Measurements from ENCODE around the gene APP.

APP gene

DNA sequence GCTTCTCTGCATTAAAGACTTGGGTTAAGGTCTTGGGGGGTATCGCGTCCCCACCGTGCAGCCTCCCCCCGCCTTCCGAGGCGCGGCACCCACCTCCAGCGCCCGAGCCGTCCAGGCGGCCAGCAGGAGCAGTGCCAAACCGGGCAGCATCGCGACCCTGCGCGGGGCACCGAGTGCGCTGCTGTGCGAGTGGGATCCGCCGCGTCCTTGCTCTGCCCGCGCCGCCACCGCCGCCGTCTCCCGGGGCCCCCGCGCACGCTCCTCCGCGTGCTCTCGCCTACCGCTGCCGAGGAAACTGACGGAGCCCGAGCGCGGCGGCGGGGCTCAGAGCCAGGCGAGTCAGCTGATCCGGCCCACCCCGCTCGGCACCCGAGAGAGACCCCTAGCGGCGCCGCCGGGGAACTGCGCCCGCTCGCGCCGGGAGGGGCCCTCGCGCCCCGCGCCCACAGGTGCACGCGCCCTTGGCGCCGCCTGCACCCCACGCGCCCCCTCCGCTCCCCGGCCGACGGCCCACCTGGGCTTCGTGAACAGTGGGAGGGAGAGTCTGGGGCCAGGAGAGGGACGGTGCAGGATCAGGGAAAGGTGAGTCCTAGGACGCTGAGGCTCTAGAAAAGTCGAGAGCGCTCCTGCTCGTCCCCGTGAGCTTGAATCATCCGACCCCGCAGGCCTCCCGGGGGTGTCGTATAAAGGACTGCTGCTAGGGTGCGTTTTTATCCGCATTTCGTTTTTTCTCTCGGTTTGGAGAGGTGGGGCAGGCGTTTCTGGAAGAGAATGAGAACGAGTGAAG lies at the start of gene APP:
APP (minus strand) TSS at position 300 of the 787 bp plus-strand sequence; CDS start at position 150, 150 bp downstream.
- DNase-seq (ENCODE audit: low spot score) = peak; percentile 96
- in situ Hi-C loops (cut with MboI; ENCODE audit: low sequenced_read_pairs, unreplicated experiment) = loop anchor here (10.0 to 25.0 kb wide), 2 partner anchors 276 to 558 kb away; partner anchors contain the start of gene MRPL39

DNA sequence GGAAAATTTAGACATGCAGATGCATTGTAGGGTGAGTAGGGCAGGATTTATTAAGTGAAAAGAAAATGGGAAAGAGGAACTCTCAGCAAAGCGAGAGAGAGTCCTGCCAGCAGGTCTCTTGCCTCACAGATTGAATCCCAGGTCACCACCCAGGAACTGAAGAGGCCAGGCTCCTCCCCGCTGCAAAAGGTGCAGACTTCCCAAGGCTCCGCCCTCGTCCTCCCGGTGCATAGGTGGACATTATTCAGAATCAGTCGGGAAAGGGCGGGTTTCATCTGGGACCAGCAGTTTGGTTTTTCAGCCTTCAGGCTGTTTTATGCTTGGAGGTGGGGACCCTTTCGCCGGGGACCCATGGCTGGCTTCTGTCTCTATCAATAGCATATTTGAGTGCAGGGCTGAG lies 41.6 kb upstream of the APP start:
- TF ChIP-seq, protein P1, sequence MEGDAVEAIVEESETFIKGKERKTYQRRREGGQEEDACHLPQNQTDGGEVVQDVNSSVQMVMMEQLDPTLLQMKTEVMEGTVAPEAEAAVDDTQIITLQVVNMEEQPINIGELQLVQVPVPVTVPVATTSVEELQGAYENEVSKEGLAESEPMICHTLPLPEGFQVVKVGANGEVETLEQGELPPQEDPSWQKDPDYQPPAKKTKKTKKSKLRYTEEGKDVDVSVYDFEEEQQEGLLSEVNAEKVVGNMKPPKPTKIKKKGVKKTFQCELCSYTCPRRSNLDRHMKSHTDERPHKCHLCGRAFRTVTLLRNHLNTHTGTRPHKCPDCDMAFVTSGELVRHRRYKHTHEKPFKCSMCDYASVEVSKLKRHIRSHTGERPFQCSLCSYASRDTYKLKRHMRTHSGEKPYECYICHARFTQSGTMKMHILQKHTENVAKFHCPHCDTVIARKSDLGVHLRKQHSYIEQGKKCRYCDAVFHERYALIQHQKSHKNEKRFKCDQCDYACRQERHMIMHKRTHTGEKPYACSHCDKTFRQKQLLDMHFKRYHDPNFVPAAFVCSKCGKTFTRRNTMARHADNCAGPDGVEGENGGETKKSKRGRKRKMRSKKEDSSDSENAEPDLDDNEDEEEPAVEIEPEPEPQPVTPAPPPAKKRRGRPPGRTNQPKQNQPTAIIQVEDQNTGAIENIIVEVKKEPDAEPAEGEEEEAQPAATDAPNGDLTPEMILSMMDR (IDR thresholded peaks at IDR 0.05; ENCODE audit: borderline replicate concordance, control extremely low read depth, extremely low read depth, insufficient read depth, missing control alignments) = no peak
- in situ Hi-C loops (cut with MboI; ENCODE audit: low sequenced_read_pairs, unreplicated experiment) = no loop called here
- no peak for DNase-seq (ENCODE audit: low spot score)

More for the DNA sequence above, at the start of gene APP:
- TF ChIP-seq, protein P1 (IDR thresholded peaks at IDR 0.05; ENCODE audit: borderline replicate concordance, control extremely low read depth, extremely low read depth, insufficient read depth, missing control alignments) = peak; percentile 97

DNA sequence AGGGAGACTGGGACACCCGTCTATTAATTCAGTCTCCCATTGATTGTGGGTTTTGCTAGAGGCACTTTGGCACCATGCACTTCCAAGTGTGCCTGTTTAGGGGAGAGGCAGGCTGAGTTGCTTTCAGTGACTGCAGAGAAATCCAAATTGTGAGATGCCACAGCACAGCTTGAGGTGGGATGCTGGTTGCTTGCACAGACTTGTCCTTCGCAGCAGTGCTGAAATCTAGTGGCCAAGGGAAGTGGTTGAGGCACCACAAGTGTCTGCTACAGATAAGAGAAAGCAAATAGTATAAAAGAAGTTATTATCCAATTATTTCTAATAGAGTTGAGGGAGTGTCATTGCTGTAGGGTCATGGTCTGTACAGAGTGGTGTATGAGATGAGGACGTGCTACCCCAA lies 40.0 kb upstream of the APP start:
- no peak for DNase-seq (ENCODE audit: low spot score)
- TF ChIP-seq, protein P1 (IDR thresholded peaks at IDR 0.05; ENCODE audit: borderline replicate concordance, control extremely low read depth, extremely low read depth, insufficient read depth, missing control alignments) = no peak
- in situ Hi-C loops (cut with MboI; ENCODE audit: low sequenced_read_pairs, unreplicated experiment) = no loop called here

DNA sequence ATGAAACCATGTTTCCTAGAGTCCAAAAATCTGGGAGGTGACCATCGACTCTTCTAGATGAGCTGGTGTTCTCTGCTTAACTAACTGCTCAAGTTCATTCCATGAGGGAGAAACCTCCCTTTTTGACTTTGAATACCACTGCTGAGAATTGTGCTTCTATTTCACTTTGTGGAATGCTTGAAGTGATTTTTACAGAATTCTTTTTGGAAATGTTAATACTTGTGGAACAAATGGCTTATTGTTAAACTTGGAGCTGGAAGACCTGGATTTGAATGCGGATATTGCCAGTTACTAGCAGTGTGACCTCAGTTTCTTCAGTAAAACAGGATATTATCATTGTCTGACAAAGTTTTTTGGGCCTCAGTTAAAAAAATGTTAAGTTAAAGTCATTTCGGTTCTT lies 36.5 kb upstream of the APP start:
- TF ChIP-seq, protein P1 (IDR thresholded peaks at IDR 0.05; ENCODE audit: borderline replicate concordance, control extremely low read depth, extremely low read depth, insufficient read depth, missing control alignments) = no peak
- in situ Hi-C loops (cut with MboI; ENCODE audit: low sequenced_read_pairs, unreplicated experiment) = no loop called here
- no peak for DNase-seq (ENCODE audit: low spot score)

DNA sequence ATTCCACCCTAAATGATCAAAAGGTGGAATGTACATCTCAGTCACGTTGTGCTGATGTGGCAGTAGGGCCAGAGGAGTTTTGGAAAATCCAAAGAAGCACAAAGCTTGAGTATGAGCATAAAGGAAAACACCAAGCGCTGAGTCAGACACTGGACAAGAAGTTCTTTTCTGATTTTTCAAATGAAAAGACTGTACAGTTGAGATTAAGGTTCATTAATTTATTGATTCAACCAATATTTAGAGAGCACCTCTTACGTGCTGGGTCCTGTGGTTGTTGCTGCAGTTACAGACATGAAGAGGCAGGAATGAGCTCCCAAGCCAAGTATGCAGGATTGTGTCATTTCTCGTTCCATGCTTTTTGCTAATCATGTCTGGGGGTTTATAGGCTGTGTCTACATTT lies 28.9 kb upstream of the APP start:
- TF ChIP-seq, protein P1 (IDR thresholded peaks at IDR 0.05; ENCODE audit: borderline replicate concordance, control extremely low read depth, extremely low read depth, insufficient read depth, missing control alignments) = peak; percentile 10
- in situ Hi-C loops (cut with MboI; ENCODE audit: low sequenced_read_pairs, unreplicated experiment) = no loop called here
- no peak for DNase-seq (ENCODE audit: low spot score)

DNA sequence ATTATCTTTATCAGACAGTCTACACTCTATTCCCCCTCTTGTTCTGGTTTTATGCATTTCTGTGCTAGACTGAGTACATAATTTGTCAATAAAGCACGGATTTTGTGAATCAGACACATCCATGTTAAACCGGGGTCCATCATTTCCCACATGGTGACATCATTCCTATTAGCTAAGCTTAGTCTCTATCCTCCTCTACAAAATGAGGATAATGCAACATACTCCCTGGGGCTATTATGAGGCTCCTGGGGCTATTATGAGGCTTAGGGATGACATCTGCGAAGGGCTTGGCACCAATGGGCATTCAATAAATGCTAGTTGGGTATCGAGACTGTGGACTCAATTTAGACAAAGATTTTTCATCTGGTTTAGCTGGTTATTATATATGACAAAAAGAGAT lies 25.1 kb upstream of the APP start:
- DNase-seq (ENCODE audit: low spot score) = no peak
- TF ChIP-seq, protein P1 (IDR thresholded peaks at IDR 0.05; ENCODE audit: borderline replicate concordance, control extremely low read depth, extremely low read depth, insufficient read depth, missing control alignments) = no peak
- in situ Hi-C loops (cut with MboI; ENCODE audit: low sequenced_read_pairs, unreplicated experiment) = no loop called here
